Ascending aorta (tissue), 2 donors: Measurements from ENCODE around the gene B3GNT3. TPM values are rescaled to one million over a fixed set of nuclear protein-coding genes. Genes with fewer than 3 reads are reported as not detected.

Experiments
- DNase-seq, 2 donors: peaks; one replicate each; pipeline ENCODE4 v3.0.0-alpha.2; 2019; ENCODE audit warnings: low spot score in 2 of 2
- H3K27ac ChIP-seq, 2 donors: fragments of 200-600 bp; sonication (generic); one replicate each; pipeline ENCODE4 v1.5.1; 2016 to 2017; ENCODE audit warnings: mild to moderate bottlenecking in 1 of 2
- H3K27me3 ChIP-seq: fragments of 200-600 bp; sonication (generic); one replicate; pipeline ENCODE4 v1.5.1; 2017
- H3K36me3 ChIP-seq, 2 donors: fragments of 200-600 bp; sonication (generic); one replicate each; pipeline ENCODE4 v1.5.1; 2016
- H3K4me1 ChIP-seq, 2 donors: fragments of 200-600 bp; sonication (generic); one replicate each; pipeline ENCODE4 v1.5.1; 2016 to 2017; ENCODE audit warnings: mild to moderate bottlenecking in 1 of 2
- H3K4me3 ChIP-seq, 2 donors: fragments of 200-600 bp; sonication (generic); one replicate each; pipeline ENCODE4 v1.5.1; 2016 to 2017; ENCODE audit warnings: mild to moderate bottlenecking in 1 of 2
- H3K9me3 ChIP-seq, 2 donors: fragments of 200-600 bp; sonication (generic); one replicate each; pipeline ENCODE4 v1.5.1; 2016
- CTCF ChIP-seq, 3 experiments: fragments of 200-600 bp in 2 of 3; fragments of 450-650 bp in 1 of 3; sonication (generic) in 2 of 3; IDR thresholded peaks; one replicate each; pipeline ENCODE4 v1.5.1; 2016 to 2019; ENCODE audit warnings: antibody characterized with exemption in 3 of 3, mild to moderate bottlenecking in 1 of 3, moderate library complexity in 1 of 3
- intact Hi-C: fragments of 100-400 bp; cut with DNase I; formaldehyde crosslinking; loops from one replicate; pipeline ENCODE4 v1.15.1; 2023
- total RNA-seq: library from RNA; depleted of rRNA; stranded (reverse); fragments of >200 nt; gene quantifications from one replicate; pipeline ENCODE4 v1.1.0, GENCODE V29; 2016

The B3GNT3 gene
- total RNA-seq, 1 donor from 2014 or later, result 0.64 TPM

GRCh38 chr19:17862711-17863519 is 68.0 kb downstream of the B3GNT3 start:
- TF ChIP-seq CTCF (IDR thresholded peaks at IDR 0.05), result no peak

More at GRCh38 chr19:17862711-17863519, 68.0 kb downstream of the B3GNT3 start:
- Histone ChIP-seq H3K4me1 (peaks cover 10 to 17% of the 10 kb centered on the region in 2 donors), H3K27ac (no peak overlapping the region), H3K4me3 (no peak overlapping the region), H3K36me3 (peaks cover 38 to 49% of the 10 kb centered on the region in 2 donors), H3K9me3 (no peaks in the 10 kb centered on the region), H3K27me3 (no peaks in the 10 kb centered on the region)
- intact Hi-C loops, result loop anchor here (10.0 kb wide), 1 partner anchor 192 kb away; no protein-coding TSS in a partner anchor
- no peak for DNase-seq

Other genes with a start within 250 kb of the B3GNT3 start
- 95.4 TPM for gene COLGALT1, start 239.5 kb upstream of the B3GNT3 start, total RNA-seq
- gene UNC13A, start 106.8 kb upstream of the B3GNT3 start, total RNA-seq, result 2.2 TPM
- 111 TPM for gene MAP1S, start 75.7 kb upstream of the B3GNT3 start, total RNA-seq
- gene FCHO1, start 43.7 kb upstream of the B3GNT3 start, total RNA-seq, result not detected
- not detected for gene INSL3, start 26.4 kb downstream of the B3GNT3 start, total RNA-seq
- 28.1 TPM for gene JAK3, start 52.8 kb downstream of the B3GNT3 start, total RNA-seq
- 2,481 TPM for gene RPL18A, start 64.8 kb downstream of the B3GNT3 start, total RNA-seq
- not detected for gene SLC5A5, start 76.8 kb downstream of the B3GNT3 start, total RNA-seq
- 43.3 TPM for gene CCDC124, start 137.9 kb downstream of the B3GNT3 start, total RNA-seq
- gene KCNN1, start 172.0 kb downstream of the B3GNT3 start, total RNA-seq, result not detected
- gene ARRDC2, start 213.0 kb downstream of the B3GNT3 start, total RNA-seq, result 443 TPM